ENCODE data around the gene FAM110A. TPM values are rescaled to one million over a fixed set of nuclear protein-coding genes. Genes with fewer than 3 reads are reported as not detected.

Gene FAM110A
- total and polyA plus RNA-seq, 4 donors = 8.6 to 17.9 (median 12.7) TPM

DNA sequence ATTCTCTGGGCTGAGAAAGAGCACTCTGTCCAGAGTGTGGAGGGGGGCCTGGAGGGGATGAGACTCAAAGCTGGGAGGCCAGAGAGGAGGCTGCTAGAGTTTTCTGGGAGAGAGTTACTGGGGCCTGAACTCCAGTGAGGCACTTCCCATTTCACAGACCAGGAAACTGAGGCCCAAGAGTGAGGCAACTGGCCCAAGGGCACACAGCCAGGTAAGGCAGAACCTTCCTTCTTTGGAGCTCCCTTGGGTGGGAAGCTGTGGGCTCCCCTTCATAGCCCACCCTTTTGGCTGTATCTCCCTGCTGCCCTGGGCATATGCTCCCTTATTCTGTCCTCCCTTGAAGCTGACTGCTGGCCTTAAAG lies 48.2 kb downstream of the FAM110A start:
- no peaks in the 10 kb centered on the region for H3K36me3 ChIP-seq (ENCODE audit: control insufficient read depth in 4 of 4, insufficient read depth in 4 of 4, low read length in 4 of 4)
- TF ChIP-seq CTCF (IDR thresholded peaks at IDR 0.05; ENCODE audit: control extremely low read depth, extremely low read depth) = no peak
- H3K27me3 ChIP-seq (ENCODE audit: control insufficient read depth in 3 of 3, insufficient read depth in 3 of 3, low read length in 2 of 3) = peaks cover 0 to 3% (median 2%) of the 10 kb centered on the region in 3 donors
- H3K9ac ChIP-seq (ENCODE audit: insufficient read depth in 1 of 2, low read length in 2 of 2) = no peak overlapping the region
- no peak for DNase-seq
- H3K27ac ChIP-seq (ENCODE audit: low read depth in 1 of 2, low read length in 1 of 2) = no peak overlapping the region
- peaks cover 0 to 4% (median 0%) of the 10 kb centered on the region in 5 donors for H3K4me1 ChIP-seq (ENCODE audit: control insufficient read depth in 5 of 5, insufficient read depth in 5 of 5, low read length in 5 of 5)
- no peak overlapping the region for H3K4me3 ChIP-seq
- H3K9me3 ChIP-seq (ENCODE audit: control insufficient read depth in 4 of 4, insufficient read depth in 3 of 4, low read length in 3 of 4) = no peaks in the 10 kb centered on the region
- no peak for ATAC-seq (ENCODE audit: insufficient read depth, low FRiP score)

DNA sequence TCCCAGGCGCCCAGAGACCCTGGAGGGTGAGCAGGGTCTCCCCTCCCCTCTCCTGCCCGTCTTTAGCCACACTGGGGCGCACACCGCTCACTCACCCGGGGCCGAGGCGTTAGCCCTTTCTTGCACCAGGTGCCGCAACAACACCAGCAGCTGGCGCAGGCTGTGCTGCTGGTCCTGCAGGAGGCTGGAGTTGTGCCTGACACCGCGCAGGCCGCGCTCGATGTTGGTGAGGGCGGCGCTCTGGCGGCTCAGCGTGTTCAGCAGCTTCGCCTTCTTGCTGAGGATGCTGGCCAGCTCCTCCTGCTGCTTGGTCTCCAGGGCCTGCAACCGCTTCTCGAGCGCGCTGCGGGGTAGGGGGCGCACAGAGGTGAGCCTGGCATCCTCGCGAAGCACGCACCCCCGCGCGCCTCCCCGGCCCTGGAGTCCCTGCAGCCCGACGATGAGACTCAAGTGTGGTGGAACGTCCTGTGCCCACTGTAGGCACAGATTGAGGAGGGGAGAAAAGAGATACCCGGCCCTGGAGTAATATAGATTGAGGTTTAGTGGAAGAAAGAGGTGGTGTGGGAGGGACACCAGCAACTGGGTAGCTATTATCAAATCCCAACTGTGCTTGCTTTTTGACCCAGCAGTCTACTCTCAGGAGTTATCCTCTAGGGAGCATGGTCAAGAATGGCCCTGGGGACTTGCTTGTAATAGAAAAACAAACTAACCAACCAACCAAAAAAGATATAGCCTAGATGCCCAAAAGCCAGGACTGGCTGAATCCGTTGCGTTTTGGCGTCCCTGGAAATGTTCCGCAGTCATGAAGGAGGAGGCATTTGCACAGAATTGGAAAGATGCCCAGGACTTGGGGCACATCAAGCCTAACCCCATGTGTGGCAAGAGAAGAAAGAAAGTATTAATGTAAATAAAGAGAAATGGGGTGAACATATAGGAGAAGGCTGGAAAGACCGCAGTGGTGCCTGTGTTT lies 51.8 kb downstream of the FAM110A start:
- Histone ChIP-seq H3K4me1 (ENCODE audit: control insufficient read depth in 5 of 5, insufficient read depth in 5 of 5, low read length in 5 of 5) (peaks cover 0 to 4% (median 0%) of the 10 kb centered on the region in 5 donors), H3K27ac (ENCODE audit: low read depth in 1 of 2, low read length in 1 of 2) (no peak overlapping the region), H3K27me3 (ENCODE audit: control insufficient read depth in 3 of 3, insufficient read depth in 3 of 3, low read length in 2 of 3) (peaks cover 0 to 5% (median 3%) of the 10 kb centered on the region in 3 donors), H3K9ac (ENCODE audit: insufficient read depth in 1 of 2, low read length in 2 of 2) (no peak overlapping the region), H3K9me3 (ENCODE audit: control insufficient read depth in 4 of 4, insufficient read depth in 3 of 4, low read length in 3 of 4) (no peaks in the 10 kb centered on the region), H3K4me3 (no peak overlapping the region), H3K36me3 (ENCODE audit: control insufficient read depth in 4 of 4, insufficient read depth in 4 of 4, low read length in 4 of 4) (no peaks in the 10 kb centered on the region)
- ATAC-seq (ENCODE audit: insufficient read depth, low FRiP score) = no peak
- whole genome bisulfite sequencing, 2 donors = 15 to 19% methylated on average over 37 to 41 of the region's 41 CpGs
- TF ChIP-seq CTCF (IDR thresholded peaks at IDR 0.05; ENCODE audit: control extremely low read depth, extremely low read depth) = no peak
- peak; percentile 77 to 86 (median 79) for DNase-seq

DNA sequence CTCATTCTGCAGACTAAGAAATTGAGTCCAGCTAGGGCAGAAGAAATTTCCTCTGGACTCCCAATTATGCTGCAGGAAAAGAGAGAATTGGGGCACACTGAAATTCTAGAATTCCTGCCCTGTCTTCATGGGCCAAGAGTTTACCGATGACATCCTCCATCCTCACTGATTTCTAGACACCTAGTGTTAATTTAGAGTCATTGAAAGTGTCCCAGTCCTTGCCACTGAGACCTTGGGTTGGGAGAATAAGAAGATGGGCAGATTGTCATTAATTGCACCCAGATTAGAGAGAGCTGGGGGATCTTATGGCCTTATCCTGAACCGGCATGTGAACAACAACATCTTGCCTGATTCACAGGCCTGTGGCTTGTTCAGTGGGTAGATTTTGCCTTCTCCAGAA lies 53.6 kb downstream of the FAM110A start:
- no peak overlapping the region for H3K27ac ChIP-seq (ENCODE audit: low read depth in 1 of 2, low read length in 1 of 2)
- H3K36me3 ChIP-seq (ENCODE audit: control insufficient read depth in 4 of 4, insufficient read depth in 4 of 4, low read length in 4 of 4) = no peaks in the 10 kb centered on the region
- peaks cover 0 to 4% (median 0%) of the 10 kb centered on the region in 4 donors for H3K9me3 ChIP-seq (ENCODE audit: control insufficient read depth in 4 of 4, insufficient read depth in 3 of 4, low read length in 3 of 4)
- no peak overlapping the region for H3K9ac ChIP-seq (ENCODE audit: insufficient read depth in 1 of 2, low read length in 2 of 2)
- 92 to 95% methylated on average over 2 of the region's 2 CpGs for WGBS, 2 donors
- ATAC-seq (ENCODE audit: insufficient read depth, low FRiP score) (no peak), DNase-seq (no peak)
- H3K4me3 ChIP-seq = no peak overlapping the region
- H3K4me1 ChIP-seq (ENCODE audit: control insufficient read depth in 5 of 5, insufficient read depth in 5 of 5, low read length in 5 of 5) = peaks cover 0 to 9% (median 0%) of the 10 kb centered on the region in 5 donors
- H3K27me3 ChIP-seq (ENCODE audit: control insufficient read depth in 3 of 3, insufficient read depth in 3 of 3, low read length in 2 of 3) = peaks cover 3 to 6% (median 5%) of the 10 kb centered on the region in 3 donors
- TF ChIP-seq CTCF (IDR thresholded peaks at IDR 0.05; ENCODE audit: control extremely low read depth, extremely low read depth) = no peak

Measured in lung (tissue), 12 donors.